HG02884 (cell line): Measurements from ENCODE around the gene DGKZ.
"Not testable (repeated sequence)": the region's sequence is repeated elsewhere in the genome, so short reads cannot be mapped to it uniquely, and the experiment has no call there.

Experiments
- ATAC-seq: cut with Tn5 transposase; IDR thresholded peaks from one replicate; pipeline ENCODE4 v1.9.1; 2021; ENCODE audit warnings: mild to moderate bottlenecking, moderate library complexity; ENCODE audit not compliant: unreplicated experiment

The DGKZ gene

DNA sequence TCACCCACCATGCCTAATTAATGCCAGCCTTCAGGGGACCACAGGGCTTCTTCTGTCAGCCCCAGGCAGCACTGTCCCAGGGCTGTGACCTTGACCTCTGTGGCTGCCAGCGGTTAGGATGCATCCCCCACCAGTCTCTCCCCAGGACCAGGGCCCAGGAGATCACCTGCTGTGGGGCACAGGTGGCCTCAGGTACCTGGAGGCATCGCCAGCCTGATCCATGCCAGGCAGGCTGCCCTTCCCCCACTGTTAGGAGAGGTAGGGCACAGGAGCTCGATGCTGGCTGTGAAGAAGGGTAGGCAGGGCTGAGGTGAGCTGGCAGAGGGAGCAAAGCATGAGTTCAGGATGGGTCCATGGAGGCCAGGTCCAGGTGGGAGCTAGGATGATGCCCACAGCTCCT lies 17.5 kb downstream of the DGKZ start:
- ATAC-seq: no peak

DNA sequence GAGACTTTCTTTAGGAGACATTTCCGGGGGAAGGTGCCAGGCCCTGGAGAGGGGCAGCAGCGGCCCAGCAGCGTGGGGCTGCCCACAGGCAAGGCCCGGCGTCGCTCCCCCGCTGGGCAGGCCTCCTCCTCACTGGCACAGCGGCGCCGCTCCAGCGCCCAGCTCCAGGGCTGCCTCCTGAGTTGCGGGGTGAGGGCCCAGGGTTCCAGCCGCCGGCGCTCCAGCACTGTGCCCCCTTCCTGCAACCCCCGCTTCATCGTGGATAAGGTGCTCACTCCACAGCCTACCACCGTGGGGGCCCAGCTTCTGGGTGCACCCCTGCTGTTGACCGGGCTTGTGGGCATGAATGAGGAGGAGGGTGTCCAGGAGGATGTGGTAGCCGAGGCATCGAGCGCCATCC lies 19.0 kb downstream of the DGKZ start:
- no peak for ATAC-seq

DNA sequence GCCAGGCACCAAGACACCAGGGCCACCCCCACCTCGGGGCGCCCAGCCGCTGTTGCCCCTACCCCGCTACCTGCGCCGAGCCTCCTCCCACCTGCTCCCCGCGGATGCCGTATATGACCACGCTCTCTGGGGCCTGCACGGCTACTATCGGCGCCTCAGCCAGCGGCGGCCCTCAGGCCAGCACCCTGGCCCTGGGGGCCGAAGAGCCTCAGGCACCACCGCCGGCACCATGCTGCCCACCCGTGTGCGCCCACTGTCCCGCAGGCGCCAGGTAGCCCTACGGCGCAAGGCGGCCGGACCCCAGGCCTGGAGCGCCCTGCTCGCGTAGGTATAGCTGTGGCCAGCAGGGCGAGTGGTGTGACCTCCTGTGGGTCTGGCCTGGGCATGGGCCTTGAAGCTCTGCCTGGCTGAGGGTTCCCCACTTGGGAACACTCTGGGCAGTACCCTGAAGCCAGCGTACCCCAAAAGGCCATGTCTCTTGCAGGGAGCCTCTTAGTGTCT lies 19.4 kb downstream of the DGKZ start:
- ATAC-seq: no peak

GRCh38 chr11:46367244-46367915 lies 20.1 kb downstream of the DGKZ start:
- ATAC-seq: peak; percentile 64

- ATAC-seq: no peak
These were observed 20.6 kb downstream of the DGKZ start for GRCh38 chr11:46367916-46368267.

- ATAC-seq: peak; percentile 47
These were observed 22.3 kb downstream of the DGKZ start for GRCh38 chr11:46369458-46370152.

DNA sequence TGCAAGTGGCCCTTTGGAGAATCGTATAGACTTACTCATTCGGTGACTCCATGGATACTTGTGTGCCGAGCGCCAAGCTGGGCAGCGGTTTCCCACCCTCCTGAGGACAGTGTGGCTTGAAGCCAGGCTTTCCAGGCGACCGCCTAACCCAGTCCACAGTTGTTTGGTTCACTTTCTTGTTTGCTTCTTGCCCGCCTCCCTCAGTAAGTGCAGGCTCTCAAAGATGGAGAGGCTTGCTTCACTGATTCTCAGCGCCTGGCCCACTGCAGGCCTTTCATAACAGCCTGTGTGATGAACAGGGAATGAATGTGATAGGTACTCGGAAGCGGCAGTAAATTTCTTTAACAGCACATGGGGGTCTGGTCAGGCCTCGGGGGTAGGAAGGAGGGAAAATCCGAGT lies 23.0 kb downstream of the DGKZ start:
- no peak for ATAC-seq

- ATAC-seq: not testable (repeated sequence)
These were observed 24.0 kb downstream of the DGKZ start for GRCh38 chr11:46371262-46371661.

DNA sequence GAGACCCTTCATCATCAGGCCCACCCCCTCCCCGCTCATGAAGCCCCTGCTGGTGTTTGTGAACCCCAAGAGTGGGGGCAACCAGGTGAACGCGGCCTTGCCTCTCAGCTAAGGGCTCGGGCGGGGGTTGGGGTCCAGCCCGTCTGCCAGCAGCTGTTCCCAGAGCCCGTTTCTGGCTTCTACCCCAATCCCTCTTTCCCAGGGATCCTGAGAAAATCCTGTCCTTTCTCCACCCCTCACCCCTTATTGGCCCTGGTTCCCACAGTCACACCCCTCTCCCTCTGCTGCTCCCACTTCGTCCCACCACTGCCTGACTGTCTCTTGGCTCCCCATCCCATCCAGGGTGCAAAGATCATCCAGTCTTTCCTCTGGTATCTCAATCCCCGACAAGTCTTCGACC lies 24.8 kb downstream of the DGKZ start:
- ATAC-seq: no peak

GRCh38 chr11:46372501-46372900 lies 25.2 kb downstream of the DGKZ start:
- ATAC-seq: not testable (repeated sequence)

- ATAC-seq: no peak
These were observed 26.8 kb downstream of the DGKZ start for GRCh38 chr11:46373787-46374740.

DNA sequence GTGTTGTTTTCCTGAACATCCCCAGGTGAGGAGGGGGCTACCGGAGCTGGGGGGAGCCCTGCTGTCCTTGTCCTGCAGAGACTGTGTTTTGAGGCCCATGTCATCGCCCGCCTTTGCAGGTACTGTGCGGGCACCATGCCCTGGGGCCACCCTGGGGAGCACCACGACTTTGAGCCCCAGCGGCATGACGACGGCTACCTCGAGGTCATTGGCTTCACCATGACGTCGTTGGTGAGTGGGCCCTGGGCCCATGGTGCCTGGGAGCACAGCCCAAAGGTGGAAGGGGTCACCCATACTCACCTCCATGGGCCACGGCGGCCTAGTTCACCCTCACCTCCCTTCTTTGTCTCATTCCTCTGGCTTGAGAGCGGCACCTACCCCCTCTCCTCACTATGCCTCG lies 27.6 kb downstream of the DGKZ start:
- no peak for ATAC-seq

GRCh38 chr11:46375392-46376101 lies 28.3 kb downstream of the DGKZ start:
- ATAC-seq: no peak

- ATAC-seq: no peak
These were observed 29.2 kb downstream of the DGKZ start for GRCh38 chr11:46376258-46377050.

DNA sequence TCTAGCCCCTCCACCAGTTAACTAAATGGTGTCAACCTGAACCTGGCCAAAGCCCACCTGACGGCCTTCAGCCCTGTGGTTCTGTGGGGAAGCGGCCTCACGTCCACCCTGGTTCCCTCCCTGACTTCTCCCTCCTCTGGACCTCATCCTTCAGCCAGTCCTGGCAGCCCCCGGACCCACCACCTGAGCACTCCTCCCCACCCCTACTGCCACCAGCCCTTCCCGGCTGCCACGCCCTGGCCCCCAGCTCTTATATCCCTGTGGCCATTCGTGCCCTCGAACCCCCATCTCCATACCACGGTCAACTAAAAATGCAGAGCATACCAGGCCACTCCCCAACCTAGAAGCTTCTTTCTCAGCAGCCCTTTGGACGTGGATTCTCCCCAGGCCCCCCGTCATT lies 30.0 kb downstream of the DGKZ start:
- ATAC-seq: no peak

- no peak for ATAC-seq
These were observed 30.6 kb downstream of the DGKZ start for GRCh38 chr11:46377831-46378230.

DNA sequence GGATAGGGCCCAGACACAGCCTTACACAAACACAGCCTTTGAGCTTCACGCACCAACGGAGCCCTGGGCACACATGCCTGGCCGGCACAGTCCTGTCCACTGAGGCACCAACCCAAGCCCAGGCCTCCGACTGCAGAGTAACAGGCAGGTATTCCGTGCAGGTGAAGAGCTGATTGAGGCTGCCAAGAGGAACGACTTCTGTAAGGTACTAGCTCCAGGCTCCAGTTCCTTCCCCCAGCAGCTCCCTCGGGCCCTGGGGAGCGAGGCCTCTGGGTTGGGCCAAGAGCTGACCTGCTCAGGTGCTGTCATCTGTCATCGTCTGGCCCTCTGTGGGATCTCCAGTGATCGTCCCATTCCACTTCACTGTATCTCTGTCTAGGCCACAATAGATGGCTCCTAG lies 31.0 kb downstream of the DGKZ start:
- no peak for ATAC-seq

- ATAC-seq: no peak
These were observed 31.7 kb downstream of the DGKZ start for GRCh38 chr11:46378811-46379481.

- ATAC-seq: not testable (repeated sequence)
These were observed 32.4 kb downstream of the DGKZ start for GRCh38 chr11:46379482-46380293.
